ENCODE data around the gene EPHA1. TPM values are rescaled to one million over a fixed set of nuclear protein-coding genes. Genes with fewer than 3 reads are reported as not detected.
"Not testable (repeated sequence)": the region's sequence is repeated elsewhere in the genome, so short reads cannot be mapped to it uniquely, and the experiment has no call there.

The EPHA1 gene
- total RNA-seq, 4 donors from 2014 or later = 0.17 to 0.23 TPM; not detected in 2

- Histone ChIP-seq H3K36me3 (no peaks in the 10 kb centered on the region), H3K4me1 (peaks cover 16 to 46% (median 42%) of the 10 kb centered on the region in 4 donors), H3K27ac (replicated peaks in 1 of 4) (no peak overlapping the region), H3K4me3 (peak overlapping the region in 1 of 4 donors; percentile 40), H3K9me3 (no peaks in the 10 kb centered on the region), H3K27me3 (no peaks in the 10 kb centered on the region)
- no peak for DNase-seq (ENCODE audit: extremely low spot score)
- intact Hi-C loops (cut with DNase I) = no loop called here
- 76% methylated on average over 9 of the region's 13 CpGs for WGBS
- TF ChIP-seq EP300 (IDR thresholded peaks at IDR 0.05) (no peak), POLR2AphosphoS5 (IDR thresholded peaks at IDR 0.05) (no peak), CTCF (IDR thresholded peaks at IDR 0.05) (no peak), POLR2A (IDR thresholded peaks at IDR 0.05; ENCODE audit: low read depth) (no peak)
Measured at GRCh38 chr7:143407287-143408251, 1.1 kb downstream of the EPHA1 start.

- H3K27ac ChIP-seq (replicated peaks in 1 of 4) = no peak overlapping the region
- no peaks in the 10 kb centered on the region for H3K27me3 ChIP-seq
- H3K4me1 ChIP-seq = peaks cover 16 to 42% (median 39%) of the 10 kb centered on the region in 4 donors
- H3K36me3 ChIP-seq = no peaks in the 10 kb centered on the region
- intact Hi-C loops (cut with DNase I) = no loop called here
- no peak for TF ChIP-seq POLR2A (IDR thresholded peaks at IDR 0.05; ENCODE audit: low read depth)
- no peak for TF ChIP-seq EP300 (IDR thresholded peaks at IDR 0.05)
- TF ChIP-seq CTCF (IDR thresholded peaks at IDR 0.05) = no peak
- TF ChIP-seq POLR2AphosphoS5 (IDR thresholded peaks at IDR 0.05) = no peak
- no peak overlapping the region for H3K4me3 ChIP-seq
- no peak for DNase-seq (ENCODE audit: extremely low spot score)
- 88% methylated on average over 3 of the region's 3 CpGs for WGBS
- H3K9me3 ChIP-seq = no peaks in the 10 kb centered on the region
Measured at GRCh38 chr7:143406002-143406357, 2.7 kb downstream of the EPHA1 start.

- 57% methylated on average over 9 of the region's 9 CpGs for WGBS
- TF ChIP-seq EP300 (IDR thresholded peaks at IDR 0.05) (no peak), POLR2AphosphoS5 (IDR thresholded peaks at IDR 0.05) (peak; percentile 50 to 84)
- intact Hi-C loops (cut with DNase I) = no loop called here
Measured at GRCh38 chr7:143405173-143406001, 3.3 kb downstream of the EPHA1 start.

GRCh38 chr7:143402233-143402632 is 6.4 kb downstream of the EPHA1 start:
- H3K27ac ChIP-seq (replicated peaks in 1 of 4); H3K4me3 ChIP-seq; intact Hi-C loops (cut with DNase I): not testable (repeated sequence)

More at GRCh38 chr7:143405173-143406001, 3.3 kb downstream of the EPHA1 start:
- Histone ChIP-seq H3K9me3 (no peaks in the 10 kb centered on the region), H3K36me3 (no peaks in the 10 kb centered on the region), H3K4me3 (no peak overlapping the region), H3K4me1 (peaks cover 16 to 37% (median 33%) of the 10 kb centered on the region in 4 donors), H3K27me3 (no peaks in the 10 kb centered on the region), H3K27ac (replicated peaks in 1 of 4) (no peak overlapping the region)
- DNase-seq (ENCODE audit: extremely low spot score) = no peak

GRCh38 chr7:143401265-143401664 is 7.4 kb downstream of the EPHA1 start:
- no peak for DNase-seq (ENCODE audit: extremely low spot score)
- no peak overlapping the region for H3K27ac ChIP-seq (replicated peaks in 1 of 4)
- 96% methylated on average over 4 of the region's 12 CpGs for WGBS
- H3K4me1 ChIP-seq = peaks cover 2 to 15% (median 8%) of the 10 kb centered on the region in 4 donors
- intact Hi-C loops (cut with DNase I) = no loop called here
- no peak overlapping the region for H3K4me3 ChIP-seq
- no peaks in the 10 kb centered on the region for H3K36me3 ChIP-seq
- no peaks in the 10 kb centered on the region for H3K9me3 ChIP-seq
- H3K27me3 ChIP-seq = no peaks in the 10 kb centered on the region
- TF ChIP-seq POLR2A (IDR thresholded peaks at IDR 0.05; ENCODE audit: low read depth) = no peak
- no peak for TF ChIP-seq EP300 (IDR thresholded peaks at IDR 0.05)
- TF ChIP-seq POLR2AphosphoS5 (IDR thresholded peaks at IDR 0.05) = no peak
- no peak for TF ChIP-seq CTCF (IDR thresholded peaks at IDR 0.05)

More at GRCh38 chr7:143402233-143402632, 6.4 kb downstream of the EPHA1 start:
- not testable (repeated sequence) for H3K27me3 ChIP-seq; H3K9me3 ChIP-seq; DNase-seq (ENCODE audit: extremely low spot score); H3K36me3 ChIP-seq
- H3K4me1 ChIP-seq = peaks cover 4 to 14% (median 9%) of the 10 kb centered on the region in 4 donors
- WGBS = 83% methylated on average over 4 of the region's 4 CpGs
